ENCODE data around the gene YTHDF1.

- TF ChIP-seq CTCF (IDR thresholded peaks at IDR 0.05; ENCODE audit: control extremely low read depth in 1 of 3, insufficient read depth in 1 of 3, low read depth in 1 of 3, low read length in 3 of 3) (no peak), SP2 (IDR thresholded peaks at IDR 0.05; ENCODE audit: low read length) (no peak), CEBPB (IDR thresholded peaks at IDR 0.05; ENCODE audit: low read depth, low read length) (no peak), POLR2AphosphoS5 (IDR thresholded peaks at IDR 0.05; ENCODE audit: low read depth, low read length) (no peak), SUZ12 (IDR thresholded peaks at IDR 0.05; ENCODE audit: low read length) (no peak), BRCA1 (IDR thresholded peaks at IDR 0.05; ENCODE audit: low read depth, low read length) (no peak), TBP (IDR thresholded peaks at IDR 0.05; ENCODE audit: low read depth, low read length) (no peak), ZNF274 (IDR thresholded peaks at IDR 0.05; ENCODE audit: borderline replicate concordance, extremely low read depth, low read length) (no peak), EZH2 (IDR thresholded peaks at IDR 0.05; ENCODE audit: low read depth, low read length, severe bottlenecking) (no peak)
Measured at GRCh38 chr20:63202811-63203526, 13.0 kb downstream of the YTHDF1 start.

Data from H1 (cell line).